Endothelial cell (in vitro differentiated cells): ENCODE results near the gene SEMA4F. TPM values are rescaled to one million over a fixed set of nuclear protein-coding genes. Genes with fewer than 3 reads are reported as not detected.
A peak's percentile ranks its signal among the peaks of the same experiment; 100 is the strongest.

Experiments used
- DNase-seq: peaks from one replicate; pipeline ENCODE4 v3.0.0; 2021; ENCODE audit warnings: low spot score
- H3K27ac Mint-ChIP-seq: one replicate; pipeline ENCODE4 v1.8.0; 2021; ENCODE audit warnings: mixed read lengths, inconsistent platforms; ENCODE audit not compliant: unreplicated experiment
- H3K27me3 Mint-ChIP-seq: one replicate; pipeline ENCODE4 v1.8.0; 2021; ENCODE audit warnings: mild to moderate bottlenecking, moderate library complexity, mixed read lengths, inconsistent platforms; ENCODE audit not compliant: unreplicated experiment
- H3K36me3 Mint-ChIP-seq: one replicate; pipeline ENCODE4 v1.8.0; 2021; ENCODE audit warnings: mild to moderate bottlenecking, low read depth, mixed read lengths, inconsistent platforms; ENCODE audit not compliant: unreplicated experiment
- H3K4me1 Mint-ChIP-seq: one replicate; pipeline ENCODE4 v1.8.0; 2021; ENCODE audit warnings: mild to moderate bottlenecking, mixed read lengths, inconsistent platforms; ENCODE audit not compliant: unreplicated experiment
- H3K4me3 Mint-ChIP-seq: one replicate; pipeline ENCODE4 v1.8.0; 2021; ENCODE audit warnings: mild to moderate bottlenecking, mixed read lengths, inconsistent platforms; ENCODE audit not compliant: unreplicated experiment
- H3K9me3 Mint-ChIP-seq: one replicate; pipeline ENCODE4 v1.8.0; 2021; ENCODE audit warnings: mixed read lengths, inconsistent platforms; ENCODE audit not compliant: unreplicated experiment
- CTCF ChIP-seq: fragments of 200-600 bp; sonication (generic); IDR thresholded peaks from one replicate; pipeline ENCODE4 v1.5.0; 2021; ENCODE audit warnings: antibody characterized with exemption; ENCODE audit not compliant: unreplicated experiment
- total RNA-seq: library from RNA; stranded (reverse); fragmentation: NEBNext Ultra II Directional; extraction: Animal tissue kit (Norgen Biotek cat#: 25700); gene quantifications from one replicate; pipeline ENCODE4 v1.2.1, GENCODE V29; 2021; ENCODE audit not compliant: unreplicated experiment

Gene SEMA4F
- total RNA-seq, 1 donor from 2014 or later, result 9.4 TPM

- H3K4me3 Mint-ChIP-seq, result no peak overlapping the region
- no peaks in the 10 kb centered on the region for H3K9me3 Mint-ChIP-seq
- no peak overlapping the region for H3K27ac Mint-ChIP-seq
- DNase-seq, result no peak
- no peaks in the 10 kb centered on the region for H3K36me3 Mint-ChIP-seq
- TF ChIP-seq CTCF, result no peak
- H3K27me3 Mint-ChIP-seq, result peaks cover 2% of the 10 kb centered on the region
- peaks cover 3% of the 10 kb centered on the region for H3K4me1 Mint-ChIP-seq
Measured at GRCh38 chr2:74646834-74647482, 7.1 kb upstream of the SEMA4F start.

GRCh38 chr2:74648009-74648443 is 6.0 kb upstream of the SEMA4F start, which contains the start of gene M1AP:
TSS of gene M1AP (minus strand) at chr2:74648330. CDS start at chr2:74640275, 8,055 bp downstream.
- Mint-ChIP-seq H3K27ac (no peak within 1 kb of the TSS), H3K4me3 (peak within 1 kb of the TSS; percentile 75), H3K36me3 (no peaks in the 10 kb centered on the region), H3K9me3 (no peaks in the 10 kb centered on the region), H3K27me3 (peaks cover 2% of the 10 kb centered on the region), H3K4me1 (peaks cover 3% of the 10 kb centered on the region)
- DNase-seq, result peak; percentile 37
- TF ChIP-seq CTCF, result no peak

GRCh38 chr2:74653589-74653984 is 460 bp upstream of the SEMA4F start:
- DNase-seq, result no peak
- H3K27ac Mint-ChIP-seq, result no peak overlapping the region
- H3K4me1 Mint-ChIP-seq, result peaks cover 4% of the 10 kb centered on the region
- peaks cover 5% of the 10 kb centered on the region for H3K36me3 Mint-ChIP-seq
- H3K9me3 Mint-ChIP-seq, result no peaks in the 10 kb centered on the region
- H3K27me3 Mint-ChIP-seq, result peaks cover 4% of the 10 kb centered on the region
- no peak for TF ChIP-seq CTCF
- peak overlapping the region; percentile 72 for H3K4me3 Mint-ChIP-seq

- DNase-seq, result no peak
- no peak overlapping the region for H3K27ac Mint-ChIP-seq
- H3K4me1 Mint-ChIP-seq, result peaks cover 4% of the 10 kb centered on the region
- no peak for TF ChIP-seq CTCF
- peaks cover 5% of the 10 kb centered on the region for H3K36me3 Mint-ChIP-seq
- peak overlapping the region; percentile 3 for H3K4me3 Mint-ChIP-seq
- H3K9me3 Mint-ChIP-seq, result no peaks in the 10 kb centered on the region
- H3K27me3 Mint-ChIP-seq, result peaks cover 4% of the 10 kb centered on the region
Measured at GRCh38 chr2:74655579-74655978, 1.5 kb downstream of the SEMA4F start.

GRCh38 chr2:74658516-74658915 is 4.5 kb downstream of the SEMA4F start:
- TF ChIP-seq CTCF, result no peak
- peaks cover 4% of the 10 kb centered on the region for H3K27me3 Mint-ChIP-seq
- no peaks in the 10 kb centered on the region for H3K9me3 Mint-ChIP-seq
- no peak overlapping the region for H3K27ac Mint-ChIP-seq
- H3K4me1 Mint-ChIP-seq, result peaks cover 4% of the 10 kb centered on the region
- H3K4me3 Mint-ChIP-seq, result no peak overlapping the region
- peaks cover 5% of the 10 kb centered on the region for H3K36me3 Mint-ChIP-seq
- DNase-seq, result no peak
